GM12878 (cell line): ENCODE measurements around the gene SCGB1A1.

Source experiments
- CTCF ChIP-seq, 3 experiments: IDR thresholded peaks in 2 of 3; conservative IDR thresholded peaks in 1 of 3; 2 replicates each; pipeline ENCODE4 v1.5.1; 2011; ENCODE audit warnings: low read depth in 3 of 3, low read length in 3 of 3, mild to moderate bottlenecking in 3 of 3, control low read depth in 2 of 3, moderate library complexity in 2 of 3, inconsistent platforms in 1 of 3, mixed read lengths in 1 of 3; ENCODE audit not compliant: control insufficient read depth in 2 of 3, insufficient read depth in 1 of 3; ENCODE audit errors: extremely low read depth in 1 of 3
- EP300 ChIP-seq, 2 experiments: fragments of 150-350 bp in 1 of 2; IDR thresholded peaks; 2 replicates each; pipeline ENCODE4 v1.6.1; 2011 to 2012; ENCODE audit warnings: low read depth in 2 of 2, low read length in 2 of 2, borderline replicate concordance in 1 of 2, improper control_type of control experiment in 1 of 2, inconsistent platforms in 1 of 2; ENCODE audit not compliant: control insufficient read depth in 1 of 2
- EZH2 ChIP-seq: IDR thresholded peaks from 2 replicates; pipeline ENCODE4 v1.6.1; 2012; ENCODE audit warnings: low read depth, mild to moderate bottlenecking, control low read depth, inconsistent platforms, low read length, borderline replicate concordance; ENCODE audit not compliant: control insufficient read depth
- HCFC1 ChIP-seq: fragments of 150-350 bp; IDR thresholded peaks from 2 replicates; pipeline ENCODE4 v1.6.1; 2014; ENCODE audit warnings: low read length
- HDAC6 ChIP-seq: fragments of 200-600 bp; sonication (generic); IDR thresholded peaks from one replicate; pipeline ENCODE4 v1.8.0; 2017; ENCODE audit warnings: antibody characterized with exemption; ENCODE audit not compliant: unreplicated experiment
- NR2C1 ChIP-seq: fragments of 450-650 bp; IDR thresholded peaks from 2 replicates; pipeline ENCODE4 v1.6.1; 2017; ENCODE audit warnings: antibody characterized with exemption, mild to moderate bottlenecking, moderate library complexity
- POLR2A ChIP-seq: IDR thresholded peaks from 2 replicates; pipeline ENCODE4 v1.6.1; 2011; ENCODE audit warnings: low read depth, mild to moderate bottlenecking, low read length
- SP1 ChIP-seq: IDR thresholded peaks from one replicate; pipeline ENCODE4 v1.6.1; 2011; ENCODE audit warnings: low read depth, low read length

DNA sequence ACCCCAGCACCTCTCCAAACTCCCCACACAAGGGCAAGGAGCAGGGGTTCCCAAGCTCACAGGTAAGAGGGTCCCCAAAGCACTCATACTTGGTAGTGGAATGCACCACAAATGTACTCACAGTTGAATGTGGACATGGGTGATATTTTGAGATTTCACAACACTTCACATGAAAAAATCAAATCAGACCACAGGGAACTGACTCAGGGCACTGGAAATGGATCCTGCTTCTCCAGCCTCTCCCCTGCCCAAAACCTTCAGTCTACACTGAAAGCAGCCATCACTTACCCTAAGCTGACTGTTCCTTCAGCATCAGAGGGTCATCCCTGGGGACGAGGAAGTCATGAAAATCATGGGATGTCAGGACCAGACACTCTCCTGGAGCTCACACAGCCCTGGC, 40.2 kb downstream of the SCGB1A1 start:
- TF ChIP-seq EP300 (IDR thresholded peaks at IDR 0.05; ENCODE audit: borderline replicate concordance in 1 of 2, control insufficient read depth in 1 of 2, low read depth in 2 of 2, low read length in 2 of 2) (no peak), SP1 (no peak), NR2C1 (no peak), HDAC6 (no peak), HCFC1 (no peak), CTCF (IDR thresholded peaks at IDR 0.05 in 2 of 3, conservative IDR thresholded peaks at IDR 0.05 in 1 of 3; ENCODE audit: control insufficient read depth in 2 of 3, extremely low read depth in 1 of 3, insufficient read depth in 1 of 3, low read depth in 3 of 3, low read length in 3 of 3) (no peak), EZH2 (no peak), POLR2A (no peak)
